Neural progenitor cell (in vitro differentiated cells): Measurements from ENCODE around the gene DDX5.

Experiments
- EZH2 ChIP-seq: fragments of 200-600 bp; sonication (generic); IDR thresholded peaks from 2 replicates; pipeline ENCODE4 v1.6.1; 2017; ENCODE audit warnings: antibody characterized with exemption, mild to moderate bottlenecking, moderate library complexity
- EZH2phosphoT487 ChIP-seq: fragments of 200-600 bp; sonication (generic); IDR thresholded peaks from 2 replicates; pipeline ENCODE4 v1.6.1; 2017; ENCODE audit warnings: antibody characterized with exemption
- TF ChIP-seq, protein P1 (sequence below): fragments of 200-600 bp; sonication (generic); IDR thresholded peaks from 2 replicates; pipeline ENCODE4 v1.5.1; 2017; ENCODE audit warnings: antibody characterized with exemption, mild to moderate bottlenecking

DNA sequence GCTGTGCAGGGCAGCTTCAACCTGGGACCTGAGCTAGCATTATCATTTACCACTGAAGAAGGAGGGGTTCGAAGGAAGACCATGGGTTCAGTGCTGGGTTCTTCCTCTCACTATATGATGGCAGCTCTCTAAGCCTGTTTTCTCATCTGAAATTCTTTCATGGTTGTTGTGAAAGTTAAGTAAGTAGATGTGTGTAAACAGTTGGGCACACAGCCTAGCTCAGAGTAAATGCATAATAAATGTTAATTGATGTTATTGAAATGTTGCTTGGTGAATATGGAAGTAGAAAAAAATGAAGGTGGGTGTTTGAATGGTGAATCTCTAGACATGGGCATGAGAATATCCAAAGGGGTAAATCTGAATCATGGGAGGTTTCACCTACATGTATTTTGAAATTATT is 9.7 kb upstream of the DDX5 start:
- TF ChIP-seq, protein P1, sequence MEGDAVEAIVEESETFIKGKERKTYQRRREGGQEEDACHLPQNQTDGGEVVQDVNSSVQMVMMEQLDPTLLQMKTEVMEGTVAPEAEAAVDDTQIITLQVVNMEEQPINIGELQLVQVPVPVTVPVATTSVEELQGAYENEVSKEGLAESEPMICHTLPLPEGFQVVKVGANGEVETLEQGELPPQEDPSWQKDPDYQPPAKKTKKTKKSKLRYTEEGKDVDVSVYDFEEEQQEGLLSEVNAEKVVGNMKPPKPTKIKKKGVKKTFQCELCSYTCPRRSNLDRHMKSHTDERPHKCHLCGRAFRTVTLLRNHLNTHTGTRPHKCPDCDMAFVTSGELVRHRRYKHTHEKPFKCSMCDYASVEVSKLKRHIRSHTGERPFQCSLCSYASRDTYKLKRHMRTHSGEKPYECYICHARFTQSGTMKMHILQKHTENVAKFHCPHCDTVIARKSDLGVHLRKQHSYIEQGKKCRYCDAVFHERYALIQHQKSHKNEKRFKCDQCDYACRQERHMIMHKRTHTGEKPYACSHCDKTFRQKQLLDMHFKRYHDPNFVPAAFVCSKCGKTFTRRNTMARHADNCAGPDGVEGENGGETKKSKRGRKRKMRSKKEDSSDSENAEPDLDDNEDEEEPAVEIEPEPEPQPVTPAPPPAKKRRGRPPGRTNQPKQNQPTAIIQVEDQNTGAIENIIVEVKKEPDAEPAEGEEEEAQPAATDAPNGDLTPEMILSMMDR: no peak
- TF ChIP-seq EZH2phosphoT487 (no peak), EZH2 (no peak)
